HUES6 (cell line): ENCODE results near the gene SLC17A7.

ENCODE experiments used
- H3K27ac ChIP-seq: 2 replicates; pipeline ENCODE4 v1.7.0; 2013; ENCODE audit warnings: low read depth, mild to moderate bottlenecking, low read length, inconsistent platforms
- H3K27me3 ChIP-seq: 2 replicates; pipeline ENCODE4 v1.6.1; 2013; ENCODE audit warnings: low read length; ENCODE audit not compliant: control insufficient read depth, insufficient read depth
- H3K36me3 ChIP-seq: 2 replicates; pipeline ENCODE4 v1.6.1; 2013; ENCODE audit warnings: low read length; ENCODE audit not compliant: control insufficient read depth, insufficient read depth
- H3K4me1 ChIP-seq: 2 replicates; pipeline ENCODE4 v1.6.1; 2013; ENCODE audit warnings: low read length; ENCODE audit not compliant: control insufficient read depth, insufficient read depth
- H3K4me3 ChIP-seq: 2 replicates; pipeline ENCODE4 v1.5.1; 2013; ENCODE audit warnings: low read depth, low read length
- H3K9ac ChIP-seq: one replicate; pipeline ENCODE4 v1.6.1; 2013; ENCODE audit warnings: mild to moderate bottlenecking, low read length
- H3K9me3 ChIP-seq: 2 replicates; pipeline ENCODE4 v1.6.1; 2013; ENCODE audit warnings: low read depth, low read length; ENCODE audit not compliant: control insufficient read depth, insufficient read depth

SLC17A7 gene

DNA sequence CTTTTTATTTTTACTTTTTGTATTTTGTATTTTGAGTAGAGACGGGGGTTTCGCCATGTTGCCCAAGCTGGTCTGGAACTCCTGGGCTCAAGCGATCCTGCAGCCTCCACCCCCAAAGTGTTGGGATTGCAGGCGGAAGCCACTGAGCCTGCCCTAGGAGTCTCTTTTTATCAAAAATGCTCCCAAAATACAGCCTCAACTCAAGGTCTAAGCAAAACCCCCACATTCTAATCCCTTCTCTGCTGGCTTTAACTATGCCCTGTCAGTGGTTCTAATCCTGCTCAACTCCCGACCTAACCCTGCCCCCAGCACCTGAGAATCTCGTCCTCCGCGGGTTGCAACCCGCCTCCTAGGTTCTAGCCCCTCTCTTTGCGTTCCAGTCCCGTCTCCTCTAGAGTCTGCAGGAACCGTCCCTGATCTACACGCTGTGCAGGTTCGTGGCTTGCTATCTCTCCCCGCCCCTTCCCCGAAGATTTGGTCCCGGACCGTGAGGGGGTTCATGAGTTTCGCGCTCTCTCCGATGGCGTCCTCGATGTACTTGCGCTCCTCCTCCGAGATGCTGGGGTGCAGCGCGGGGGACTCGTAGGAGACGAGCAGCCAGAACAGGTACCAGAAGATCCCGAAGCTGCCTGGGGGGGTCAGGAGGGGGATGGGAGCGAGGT, 8.0 kb downstream of the SLC17A7 start:
- peaks cover 28% of the 10 kb centered on the region for H3K4me1 ChIP-seq
- H3K9ac ChIP-seq, result no peak overlapping the region
- H3K27me3 ChIP-seq, result peaks cover 98% of the 10 kb centered on the region
- no peaks in the 10 kb centered on the region for H3K9me3 ChIP-seq
- no peaks in the 10 kb centered on the region for H3K36me3 ChIP-seq
- H3K4me3 ChIP-seq, result peak overlapping the region; percentile 68; the same call in 1 of the 2 replicates
- H3K27ac ChIP-seq, result no peak overlapping the region

DNA sequence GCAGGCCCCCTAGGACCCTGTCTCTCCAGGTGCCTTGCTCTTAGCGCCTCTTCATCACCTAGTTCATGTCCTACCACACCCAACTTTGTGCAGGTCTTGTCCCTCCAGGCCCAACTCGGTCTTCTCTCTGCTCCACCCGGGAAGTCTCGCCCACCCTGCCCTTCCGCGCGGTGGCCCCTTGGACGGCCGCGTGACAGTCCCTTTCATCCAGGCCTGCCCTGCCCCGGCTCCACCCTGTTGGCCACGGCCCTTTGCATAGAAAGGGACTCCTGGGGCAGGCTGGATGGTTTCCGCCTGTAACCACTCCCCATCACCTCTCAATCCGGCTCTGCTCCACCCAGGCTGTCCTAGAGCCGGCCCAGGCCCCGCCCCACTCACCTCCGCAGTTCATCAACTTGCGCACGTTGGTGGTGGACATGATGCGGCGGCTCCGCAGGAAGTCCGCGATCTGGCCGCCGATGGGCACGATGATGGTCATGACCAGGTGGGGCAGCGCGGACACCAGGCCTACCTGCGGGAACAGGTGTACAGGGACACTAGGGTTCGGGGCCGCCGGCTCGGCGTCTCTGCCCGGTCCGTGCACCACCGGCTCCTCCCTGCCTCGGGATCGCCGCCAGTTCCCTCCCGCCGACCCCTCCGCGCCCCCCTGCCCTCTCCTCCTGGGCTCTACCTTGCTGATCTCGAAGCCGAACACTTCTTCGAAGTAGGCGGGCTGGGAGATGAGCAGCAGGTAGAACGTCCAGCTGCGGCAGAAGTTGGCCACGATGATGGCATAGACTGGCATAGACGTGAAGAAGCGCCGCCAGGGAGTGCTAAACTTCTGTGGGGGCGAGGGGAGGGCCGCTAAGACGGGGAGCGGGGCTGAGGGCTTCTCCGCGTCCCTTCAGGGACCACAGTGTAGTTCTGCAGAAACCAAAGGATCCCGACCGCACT, 8.9 kb downstream of the SLC17A7 start:
- H3K27ac ChIP-seq, result no peak overlapping the region
- H3K36me3 ChIP-seq, result no peaks in the 10 kb centered on the region
- H3K4me3 ChIP-seq, result peak overlapping the region; percentile 68
- H3K9me3 ChIP-seq, result no peaks in the 10 kb centered on the region
- no peak overlapping the region for H3K9ac ChIP-seq
- peaks cover 98% of the 10 kb centered on the region for H3K27me3 ChIP-seq
- peaks cover 34% of the 10 kb centered on the region for H3K4me1 ChIP-seq

DNA sequence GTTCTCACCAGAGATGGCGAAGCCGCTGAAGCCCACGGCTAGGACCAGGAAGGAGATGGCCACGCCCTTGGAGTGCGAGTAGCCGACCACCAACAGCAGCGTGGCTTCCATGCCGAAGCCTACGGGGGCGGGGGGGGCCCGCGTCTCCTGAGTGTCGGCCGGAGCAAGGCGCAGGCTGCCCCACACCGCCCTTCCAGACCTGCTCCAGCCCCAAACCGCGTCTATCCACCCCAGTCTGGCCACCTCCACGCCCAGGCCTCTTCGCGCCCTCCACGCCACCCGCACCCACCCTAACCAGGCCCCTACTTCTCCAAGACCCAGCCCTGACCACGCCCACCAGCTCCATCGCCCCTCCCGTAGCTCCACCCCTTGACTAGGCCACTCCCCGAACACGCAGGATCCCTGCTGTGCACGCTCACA, 10.0 kb downstream of the SLC17A7 start:
- no peak overlapping the region for H3K9ac ChIP-seq
- H3K4me3 ChIP-seq, result no peak overlapping the region
- no peak overlapping the region for H3K27ac ChIP-seq
- H3K9me3 ChIP-seq, result no peaks in the 10 kb centered on the region
- peaks cover 37% of the 10 kb centered on the region for H3K4me1 ChIP-seq
- H3K27me3 ChIP-seq, result peaks cover 98% of the 10 kb centered on the region
- no peaks in the 10 kb centered on the region for H3K36me3 ChIP-seq

DNA sequence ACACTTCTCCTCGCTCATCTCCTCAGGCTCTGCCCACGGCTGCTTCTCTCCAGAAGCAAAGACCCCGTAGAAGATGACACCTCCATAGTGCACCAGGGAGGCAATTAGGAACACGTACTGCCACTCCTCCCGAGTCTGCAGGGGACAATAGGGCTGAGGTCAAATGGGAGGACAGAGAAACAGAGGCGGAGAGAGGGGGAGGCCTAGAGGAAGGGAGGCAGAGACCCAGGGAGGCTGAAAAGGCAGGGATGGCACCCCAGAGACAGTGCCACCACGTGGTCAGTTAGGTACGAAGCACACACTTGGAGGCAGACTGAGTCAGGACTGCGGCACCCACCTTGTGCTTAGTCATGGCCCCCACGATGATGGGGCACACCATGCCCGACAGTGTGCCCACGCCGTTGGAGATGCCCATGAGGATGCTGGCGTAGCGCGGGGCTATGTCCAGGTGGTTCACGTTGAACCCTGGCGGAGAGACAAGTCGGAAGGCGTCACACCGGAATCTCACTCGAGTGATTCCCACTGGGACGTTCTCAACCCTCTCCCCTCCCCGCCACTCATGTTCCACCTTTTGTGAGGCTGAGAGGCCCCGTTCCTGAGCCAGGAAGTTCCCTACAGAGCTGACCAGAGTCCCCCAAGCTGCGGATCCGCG, 10.5 kb downstream of the SLC17A7 start:
- Histone ChIP-seq H3K4me1 (peaks cover 35% of the 10 kb centered on the region), H3K9ac (no peak overlapping the region), H3K27me3 (peaks cover 98% of the 10 kb centered on the region), H3K4me3 (no peak overlapping the region), H3K9me3 (no peaks in the 10 kb centered on the region), H3K27ac (no peak overlapping the region), H3K36me3 (no peaks in the 10 kb centered on the region)

DNA sequence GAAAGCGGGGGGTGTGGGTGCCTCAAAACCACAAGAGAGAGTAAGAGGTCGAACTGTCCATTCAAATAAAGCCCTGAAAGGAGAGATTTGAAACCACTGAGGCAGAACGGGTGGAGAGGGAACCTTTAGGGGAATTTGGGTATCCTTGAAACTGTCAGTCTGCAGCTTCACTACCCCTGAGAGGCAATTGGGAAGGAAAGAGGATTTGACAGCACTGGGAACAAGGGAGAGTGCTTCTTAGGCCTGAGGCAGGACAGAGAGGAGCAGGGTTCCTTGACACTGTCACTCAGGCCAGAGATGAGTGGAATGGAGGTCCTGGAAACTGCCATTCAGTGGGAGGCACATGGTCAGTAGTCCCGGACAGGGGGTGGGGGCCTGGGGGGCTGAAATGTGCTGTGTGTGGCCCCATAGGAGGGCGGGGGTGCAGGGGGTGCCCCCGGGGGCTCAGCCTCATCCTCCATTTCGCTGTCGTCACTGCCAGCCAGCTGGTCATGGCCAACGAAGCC, 11.1 kb downstream of the SLC17A7 start:
- H3K9ac ChIP-seq, result no peak overlapping the region
- no peak overlapping the region for H3K27ac ChIP-seq
- no peaks in the 10 kb centered on the region for H3K9me3 ChIP-seq
- no peak overlapping the region for H3K4me3 ChIP-seq
- peaks cover 39% of the 10 kb centered on the region for H3K4me1 ChIP-seq
- no peaks in the 10 kb centered on the region for H3K36me3 ChIP-seq
- H3K27me3 ChIP-seq, result peaks cover 98% of the 10 kb centered on the region

DNA sequence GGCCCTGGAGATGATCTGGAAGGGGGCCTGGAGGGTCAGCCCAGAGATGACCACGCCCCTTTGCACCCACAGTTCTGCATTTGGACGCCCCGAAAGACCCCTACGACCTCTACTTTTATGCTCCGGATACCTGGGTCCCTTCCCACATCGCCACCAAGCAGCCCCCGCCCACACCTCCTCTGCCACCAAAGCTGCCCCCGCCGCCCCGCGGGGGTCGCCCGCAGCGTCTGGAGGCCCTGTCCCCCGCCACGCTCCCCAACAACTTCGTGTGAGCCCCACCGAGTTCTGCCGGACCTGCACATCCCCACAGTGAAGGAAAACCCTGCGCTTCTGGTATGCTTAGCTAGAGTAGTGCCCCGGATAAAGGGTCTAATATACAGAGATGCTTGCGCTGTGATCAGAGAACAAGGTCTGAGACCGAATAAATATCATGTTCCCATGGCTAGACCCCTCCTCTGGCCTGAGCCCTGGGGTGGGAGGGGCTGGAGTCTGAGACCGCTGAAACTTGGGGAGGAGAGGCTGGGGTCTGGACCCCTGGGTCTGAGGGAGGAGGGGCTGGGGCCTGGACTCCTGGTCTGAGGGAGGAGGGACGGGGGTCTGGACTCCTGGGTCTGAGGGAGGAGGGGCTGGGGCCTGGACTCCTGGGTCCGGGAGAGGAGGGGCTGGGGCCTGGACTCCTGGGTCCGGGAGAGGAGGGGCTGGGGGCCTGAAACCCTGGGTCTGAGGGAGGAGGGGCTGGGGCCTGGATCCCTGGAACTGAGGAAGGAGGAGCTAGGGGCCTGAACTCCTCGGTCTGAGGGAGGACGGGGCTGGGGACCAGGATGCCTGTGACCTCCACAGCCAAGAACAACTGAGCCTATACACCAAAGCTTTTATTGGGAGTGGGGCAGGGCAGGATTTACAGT, 12.5 kb downstream of the SLC17A7 start:
- Histone ChIP-seq H3K9ac (no peak overlapping the region), H3K27me3 (peaks cover 98% of the 10 kb centered on the region), H3K9me3 (no peaks in the 10 kb centered on the region), H3K4me3 (peak overlapping the region; percentile 58), H3K36me3 (no peaks in the 10 kb centered on the region), H3K27ac (no peak overlapping the region), H3K4me1 (peaks cover 38% of the 10 kb centered on the region)

DNA sequence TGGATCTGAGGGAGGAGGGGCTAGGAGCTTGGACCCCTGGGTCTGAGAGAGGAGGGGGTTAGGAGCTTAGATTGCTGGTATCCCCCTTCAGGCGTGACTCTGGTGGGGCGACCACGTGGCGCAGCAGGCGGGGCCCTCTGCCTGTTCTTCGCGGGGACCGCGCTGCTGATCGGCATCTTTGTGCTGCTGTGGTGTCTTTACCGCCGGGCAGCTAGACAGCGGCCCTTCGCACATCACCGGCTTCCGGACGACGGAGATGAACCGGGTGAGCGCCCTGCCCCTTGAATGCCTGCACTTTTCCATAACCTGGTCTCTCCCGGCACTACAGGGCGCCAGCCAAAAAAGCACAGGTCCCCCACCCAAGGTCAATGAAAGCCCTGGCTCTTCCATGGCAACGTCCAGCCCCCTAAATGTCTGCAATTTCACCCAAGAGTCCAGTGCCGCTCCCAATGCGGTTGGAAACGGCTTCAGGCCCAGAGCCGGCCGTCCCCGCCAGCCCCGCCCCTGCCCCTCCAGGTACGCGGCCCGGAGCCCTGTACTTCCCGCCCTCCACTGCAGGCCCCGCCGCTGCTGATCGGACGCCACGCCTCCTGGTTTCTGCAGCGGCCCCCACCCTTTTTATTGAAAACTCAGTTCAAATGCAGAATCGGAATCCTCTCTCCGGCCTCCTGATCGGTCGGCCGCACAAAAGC, 13.3 kb downstream of the SLC17A7 start:
- H3K9ac ChIP-seq, result no peak overlapping the region
- no peak overlapping the region for H3K27ac ChIP-seq
- peaks cover 98% of the 10 kb centered on the region for H3K27me3 ChIP-seq
- H3K9me3 ChIP-seq, result no peaks in the 10 kb centered on the region
- no peaks in the 10 kb centered on the region for H3K36me3 ChIP-seq
- peak overlapping the region; percentile 58 for H3K4me3 ChIP-seq
- peaks cover 33% of the 10 kb centered on the region for H3K4me1 ChIP-seq

DNA sequence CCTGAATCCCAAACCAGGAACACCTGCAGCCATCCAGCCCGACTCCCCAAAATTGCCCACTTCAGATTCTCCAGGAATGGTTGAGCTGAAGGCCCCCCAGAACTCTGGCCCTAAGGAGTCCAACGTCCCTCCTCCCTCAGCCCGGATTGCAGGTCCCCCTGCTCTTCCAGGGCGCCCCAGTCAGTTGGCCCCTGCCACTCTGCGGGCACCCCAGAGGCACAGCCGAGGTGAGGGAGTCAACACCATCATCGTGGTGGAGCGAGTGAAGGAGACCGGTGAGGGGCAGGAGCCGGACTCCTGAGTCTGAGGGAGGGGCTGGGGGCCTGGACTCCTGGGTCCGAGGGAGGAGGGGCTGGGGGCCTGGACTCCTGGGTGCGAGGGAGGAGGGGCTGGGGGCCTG, 14.0 kb downstream of the SLC17A7 start:
- no peak overlapping the region for H3K9ac ChIP-seq
- H3K4me3 ChIP-seq, result no peak overlapping the region
- no peaks in the 10 kb centered on the region for H3K36me3 ChIP-seq
- peaks cover 98% of the 10 kb centered on the region for H3K27me3 ChIP-seq
- no peak overlapping the region for H3K27ac ChIP-seq
- H3K9me3 ChIP-seq, result no peaks in the 10 kb centered on the region
- H3K4me1 ChIP-seq, result peaks cover 38% of the 10 kb centered on the region

DNA sequence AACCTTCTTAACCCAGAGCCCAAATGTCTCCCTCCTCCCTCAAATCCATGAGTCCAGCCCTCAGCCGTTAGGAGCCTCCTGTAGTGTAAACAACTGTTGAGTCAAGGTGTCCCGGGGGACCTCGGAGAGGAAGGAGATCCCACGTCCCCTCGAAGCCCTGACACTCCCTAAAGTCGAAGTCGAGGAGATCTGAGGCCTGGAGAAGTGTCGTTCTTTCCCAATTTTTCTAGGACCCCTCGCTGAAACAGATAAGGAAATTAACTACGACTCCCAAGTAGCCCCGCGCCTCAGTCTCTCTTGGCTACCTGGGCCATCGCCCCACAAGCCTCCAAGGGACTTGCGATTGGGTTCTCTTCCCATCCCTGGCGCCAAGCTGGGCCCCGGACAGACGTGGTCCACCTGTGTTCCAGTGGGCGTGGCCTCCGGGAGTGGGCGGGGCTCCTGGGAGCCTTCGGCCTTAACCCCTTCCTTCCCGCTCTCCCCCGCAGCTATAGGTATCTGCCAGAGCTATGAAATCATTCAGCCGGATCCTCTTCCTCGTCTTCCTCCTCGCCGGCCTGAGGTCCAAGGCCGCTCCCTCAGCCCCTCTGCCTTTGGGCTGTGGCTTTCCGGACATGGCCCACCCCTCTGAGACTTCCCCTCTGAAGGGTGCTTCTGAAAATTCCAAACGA, 15.3 kb downstream of the SLC17A7 start:
- H3K27ac ChIP-seq, result no peak overlapping the region
- peak overlapping the region; percentile 38 for H3K4me3 ChIP-seq
- H3K9me3 ChIP-seq, result no peaks in the 10 kb centered on the region
- H3K4me1 ChIP-seq, result peaks cover 35% of the 10 kb centered on the region
- no peak overlapping the region for H3K9ac ChIP-seq
- H3K27me3 ChIP-seq, result peaks cover 99% of the 10 kb centered on the region
- no peaks in the 10 kb centered on the region for H3K36me3 ChIP-seq
